CMK (cell line): ENCODE data around the gene ROBO2.
A peak's percentile ranks its signal among the peaks of the same experiment; 100 is the strongest.

Experiments used
- DNase-seq: peaks from one replicate; pipeline ENCODE4 v3.0.0-alpha.2; 2010; ENCODE audit warnings: low read depth

Gene ROBO2

DNA sequence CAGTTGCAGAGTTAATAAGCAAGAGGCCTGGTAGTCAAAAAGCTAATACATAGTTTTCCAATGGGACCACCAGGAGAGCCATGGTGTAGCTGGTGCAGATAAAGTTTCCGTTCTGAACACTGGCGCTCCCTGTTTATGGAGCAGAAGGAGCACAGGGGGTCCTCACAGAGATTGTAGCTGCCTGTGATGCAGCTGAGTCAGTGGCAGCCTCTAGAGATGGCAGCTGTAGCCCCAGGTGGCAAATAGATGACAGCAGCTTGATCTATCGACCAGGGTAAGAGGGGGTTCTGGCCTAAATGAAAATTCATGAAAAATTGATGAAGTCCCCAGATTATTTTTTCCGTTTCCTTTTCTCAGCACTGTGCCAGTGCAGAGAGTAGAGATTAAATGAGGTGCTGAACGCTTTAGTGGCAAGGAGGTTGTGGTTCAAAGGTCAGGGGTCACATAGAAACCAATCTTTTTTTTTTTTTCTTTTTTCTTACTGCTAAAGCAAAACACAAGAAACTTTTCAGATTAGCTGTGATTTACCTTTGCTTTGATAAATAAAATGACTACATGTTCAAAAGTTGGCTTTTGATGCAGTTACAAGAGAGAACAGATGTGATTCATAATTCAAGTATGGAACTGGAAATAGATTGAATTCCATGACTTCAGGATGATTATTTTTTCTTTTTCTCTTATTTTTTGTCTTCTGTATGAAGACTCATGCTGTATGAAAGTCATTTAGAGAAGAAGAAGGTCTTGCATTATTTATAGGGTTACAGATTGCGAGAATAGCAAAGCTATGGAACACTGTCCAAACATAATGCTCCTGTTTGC lies 63.3 kb downstream of the ROBO2 start:
- DNase-seq, result no peak

GRCh38 chr3:77122652-77123051 lies 82.8 kb downstream of the ROBO2 start:
- DNase-seq, result no peak

DNA sequence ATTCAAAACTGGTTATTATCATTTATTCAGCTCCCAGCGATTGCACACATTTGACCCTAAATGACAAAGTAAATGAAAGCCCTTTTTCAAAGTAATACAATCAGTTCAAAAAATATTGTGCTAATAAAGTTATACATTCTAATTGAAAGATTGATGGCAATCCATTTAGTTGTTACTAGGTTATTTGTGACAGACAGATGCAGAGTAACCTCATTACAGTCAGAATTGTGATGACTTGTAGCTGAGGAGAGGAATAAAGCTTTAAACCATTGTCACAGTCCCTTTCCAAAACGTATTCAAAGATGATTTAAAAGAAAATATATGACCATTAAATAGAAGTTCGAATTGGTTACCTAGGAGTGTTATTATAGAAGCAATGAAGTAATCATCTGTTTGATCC lies 86.1 kb downstream of the ROBO2 start:
- DNase-seq, result no peak

DNA sequence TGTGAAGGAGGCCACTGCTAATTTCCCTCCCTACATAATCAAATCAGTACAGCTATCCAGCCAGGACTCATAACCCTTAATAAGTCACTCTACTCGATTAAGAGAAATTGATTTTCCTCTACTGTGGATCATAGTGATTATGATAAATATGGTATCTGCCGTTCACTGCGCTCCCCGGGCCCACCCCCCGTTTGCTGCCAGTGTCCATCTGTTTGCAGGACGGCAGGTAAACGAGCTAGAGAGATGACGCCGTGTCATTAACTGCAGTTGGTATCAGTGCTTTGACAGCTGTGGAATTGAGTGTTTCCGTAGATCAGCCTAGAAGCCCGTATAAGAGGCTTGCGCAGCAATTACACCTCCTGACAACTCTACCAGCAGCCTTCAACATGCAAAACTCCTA lies 94.9 kb downstream of the ROBO2 start:
- DNase-seq, result no peak

- no peak for DNase-seq
These were observed 97.7 kb downstream of the ROBO2 start for GRCh38 chr3:77137559-77137958.

DNA sequence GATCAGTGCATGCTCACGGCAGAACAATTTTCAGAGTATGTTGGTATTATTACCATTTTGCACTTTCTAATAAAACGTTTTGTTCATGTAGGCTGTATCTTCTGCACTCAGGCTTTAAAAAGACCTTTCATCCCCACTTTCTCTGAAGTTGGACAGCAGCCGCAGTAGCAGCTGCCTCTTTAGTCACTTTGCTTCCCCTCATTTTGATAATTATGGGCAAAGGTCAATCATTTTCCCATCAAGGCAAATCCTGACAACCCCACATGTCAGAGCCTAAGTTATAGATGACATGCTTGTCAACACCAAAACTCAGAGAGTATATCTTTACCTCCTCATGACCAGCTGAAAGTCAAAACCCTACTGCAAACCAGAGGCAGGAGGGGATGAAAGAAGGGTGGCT lies 99.7 kb downstream of the ROBO2 start:
- DNase-seq, result no peak

DNA sequence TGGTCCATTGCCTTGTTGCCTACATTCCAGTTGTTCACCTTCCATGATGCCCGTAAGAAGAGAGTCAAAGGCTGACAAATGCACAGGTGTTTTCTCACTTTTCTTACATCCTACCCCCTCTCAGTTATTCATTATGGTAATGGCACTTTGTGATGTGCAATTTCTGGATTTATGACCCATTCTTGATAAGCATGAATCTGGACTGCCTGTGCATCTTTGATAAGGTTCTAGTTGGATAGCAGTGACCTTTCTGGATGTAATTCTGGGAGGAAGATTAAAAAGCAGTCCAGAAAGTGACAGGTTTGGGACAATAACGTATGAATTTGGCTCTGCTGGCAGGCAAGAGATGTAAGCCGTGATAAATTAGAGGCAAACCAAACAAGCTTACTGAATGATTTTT lies 101.5 kb downstream of the ROBO2 start:
- DNase-seq, result no peak

GRCh38 chr3:77142578-77142977 lies 102.7 kb downstream of the ROBO2 start:
- no peak for DNase-seq

- no peak for DNase-seq
These were observed 106.1 kb downstream of the ROBO2 start for GRCh38 chr3:77146004-77146403.

DNA sequence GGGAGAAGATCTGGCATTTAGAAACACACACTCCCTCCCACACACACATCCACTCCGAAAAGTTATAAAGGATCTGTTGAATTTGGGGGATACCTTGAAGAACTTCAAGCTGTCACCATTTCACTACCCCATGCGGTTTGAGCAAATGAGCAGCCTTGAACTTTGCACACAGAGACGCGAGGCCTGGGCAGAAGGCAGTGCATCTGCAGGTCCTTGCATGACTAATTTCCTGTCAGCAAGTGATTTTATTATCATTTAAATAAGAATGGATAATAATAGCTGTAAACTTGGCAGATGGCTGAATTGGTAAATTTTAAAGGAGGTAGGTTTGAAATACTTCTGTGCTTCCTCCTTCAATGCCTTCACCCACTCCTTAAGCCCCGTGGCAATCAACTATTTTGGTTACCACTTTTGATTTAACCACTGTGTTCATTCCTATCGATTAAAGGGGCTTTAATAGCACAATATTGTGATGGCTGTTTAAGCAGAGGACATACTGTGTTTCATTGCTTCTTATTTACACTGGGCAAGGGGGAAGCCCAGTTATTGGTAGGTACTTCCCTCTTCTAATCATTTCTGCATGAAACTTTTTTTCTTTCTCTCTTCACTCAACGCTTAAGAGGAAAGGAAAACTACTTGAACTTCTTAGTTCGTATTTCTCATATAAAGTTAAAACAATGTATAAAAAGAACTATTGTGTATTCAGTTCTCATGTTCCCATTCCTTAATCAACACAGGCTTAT lies 108.1 kb downstream of the ROBO2 start:
- DNase-seq, result no peak

DNA sequence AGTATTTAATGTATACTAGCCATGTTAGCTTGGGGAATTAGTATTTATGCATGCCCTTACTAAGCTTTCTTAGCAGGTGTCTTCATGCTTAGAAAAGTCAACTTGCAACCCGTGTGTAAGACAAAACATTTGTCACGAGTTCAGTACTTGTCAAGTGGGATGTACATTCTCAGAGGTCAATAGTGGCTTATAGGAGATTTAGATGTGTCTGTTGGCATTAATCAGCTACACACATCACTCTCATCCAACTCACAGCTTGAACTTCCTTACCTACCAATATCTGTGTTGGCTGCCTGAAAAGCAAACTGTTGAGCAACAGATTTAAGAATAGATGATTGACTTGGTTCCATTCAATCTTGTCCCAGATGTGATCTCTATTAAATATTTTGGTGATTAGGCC lies 109.5 kb downstream of the ROBO2 start:
- no peak for DNase-seq

GRCh38 chr3:77150028-77150427 lies 110.1 kb downstream of the ROBO2 start:
- DNase-seq, result no peak

DNA sequence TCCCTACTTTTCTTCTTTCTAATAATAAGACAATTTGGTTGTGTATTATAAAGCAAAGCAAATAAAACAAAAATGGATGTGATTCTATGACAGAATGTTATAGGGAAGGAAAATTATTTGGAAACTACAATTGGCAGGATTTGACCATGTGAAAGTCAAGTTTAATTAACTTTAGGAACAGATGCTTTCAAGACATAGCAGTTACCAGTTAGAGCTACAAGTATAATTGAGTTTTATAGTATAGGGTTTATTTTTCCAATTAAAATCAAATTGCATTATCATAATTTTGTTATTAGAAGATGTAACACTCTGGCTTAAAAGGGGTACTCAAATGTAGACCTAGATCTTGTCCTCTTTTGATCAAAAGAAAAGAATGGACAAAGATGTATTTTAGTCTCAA lies 110.9 kb downstream of the ROBO2 start:
- no peak for DNase-seq

GRCh38 chr3:77158730-77159581 lies 119.1 kb downstream of the ROBO2 start:
- no peak for DNase-seq

DNA sequence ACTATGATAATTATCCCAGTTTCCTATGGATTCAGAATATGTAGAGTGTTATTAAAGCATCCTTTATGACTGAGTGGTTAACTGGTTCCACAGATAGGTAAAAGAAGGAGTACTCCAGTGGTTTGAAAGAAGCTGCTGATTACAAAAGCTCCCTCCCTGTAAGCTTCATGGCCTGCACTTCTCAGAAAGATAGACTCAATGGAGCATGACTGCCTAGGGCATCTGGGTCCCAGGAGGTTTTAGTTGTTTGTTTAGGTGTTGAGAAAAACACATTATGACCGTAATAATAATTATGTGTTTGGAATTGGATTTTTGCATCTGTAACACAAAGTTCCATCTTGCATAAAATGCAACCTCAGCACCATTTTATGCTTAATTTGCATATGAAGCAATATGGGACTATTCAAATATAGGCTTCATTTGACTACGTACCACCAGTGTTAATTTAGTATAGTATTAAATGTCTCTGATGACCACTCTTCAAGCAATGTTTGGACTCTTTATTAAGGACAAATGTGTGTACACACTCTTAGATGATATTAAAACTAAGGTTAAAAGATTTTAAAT lies 121.1 kb downstream of the ROBO2 start:
- DNase-seq, result no peak

DNA sequence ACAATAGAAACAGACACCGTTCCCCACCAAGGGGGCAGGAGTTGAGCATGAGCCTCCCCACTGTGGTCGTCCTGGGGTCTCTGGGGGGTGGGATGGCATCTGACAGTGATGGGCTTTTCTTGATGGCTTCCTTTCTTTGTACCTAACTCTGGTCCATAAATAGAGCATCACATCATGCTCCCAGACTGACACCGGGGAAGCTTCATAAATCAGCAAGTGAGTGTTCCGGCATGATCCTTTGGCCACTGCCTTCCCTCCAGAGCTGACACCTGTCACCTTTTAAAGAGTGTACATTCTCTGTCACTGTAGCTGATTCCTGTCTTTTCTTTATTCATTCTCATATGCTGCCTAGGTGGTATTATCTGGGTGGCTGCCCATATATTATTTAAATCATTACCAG lies 129.9 kb downstream of the ROBO2 start:
- DNase-seq, result no peak

DNA sequence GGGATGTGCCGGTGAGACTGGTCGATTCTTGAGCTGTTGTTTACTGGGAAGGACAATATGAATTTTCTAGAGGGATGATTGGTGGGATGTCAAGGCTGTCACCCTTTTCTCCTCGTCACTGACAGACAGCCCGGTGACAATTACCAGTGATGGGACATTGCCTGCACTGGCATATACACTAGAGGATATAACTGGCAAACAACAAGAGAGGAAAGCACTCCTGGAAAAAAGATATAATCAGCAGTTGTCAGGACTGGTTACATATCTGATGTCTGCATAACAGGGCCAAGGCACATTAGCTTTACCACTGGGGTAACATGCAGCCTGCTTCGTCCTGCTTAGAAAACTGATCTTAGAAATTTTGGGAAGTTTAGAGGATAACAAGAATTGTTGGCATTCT lies 131.1 kb downstream of the ROBO2 start:
- no peak for DNase-seq

GRCh38 chr3:77179762-77180161 lies 139.9 kb downstream of the ROBO2 start:
- peak; percentile 68 for DNase-seq

DNA sequence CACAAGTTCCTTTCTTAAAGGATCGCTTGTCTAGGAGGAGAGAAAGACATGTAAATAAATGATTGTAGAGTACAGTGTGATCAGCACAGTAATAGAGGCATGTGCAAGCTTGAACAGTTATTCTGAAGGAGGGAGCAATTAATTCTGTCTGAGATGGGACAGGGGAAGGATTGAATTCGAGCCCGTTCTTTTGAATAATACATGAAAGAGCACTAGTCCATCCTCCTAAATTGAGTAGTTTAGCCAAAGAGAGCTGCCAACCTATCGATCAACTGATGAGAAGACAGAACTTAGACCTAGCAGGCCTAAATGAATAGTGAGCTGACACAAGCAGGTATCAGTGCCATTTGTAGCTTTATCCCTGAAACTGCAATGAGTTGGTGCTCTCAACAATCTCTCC lies 142.4 kb downstream of the ROBO2 start:
- DNase-seq, result no peak

DNA sequence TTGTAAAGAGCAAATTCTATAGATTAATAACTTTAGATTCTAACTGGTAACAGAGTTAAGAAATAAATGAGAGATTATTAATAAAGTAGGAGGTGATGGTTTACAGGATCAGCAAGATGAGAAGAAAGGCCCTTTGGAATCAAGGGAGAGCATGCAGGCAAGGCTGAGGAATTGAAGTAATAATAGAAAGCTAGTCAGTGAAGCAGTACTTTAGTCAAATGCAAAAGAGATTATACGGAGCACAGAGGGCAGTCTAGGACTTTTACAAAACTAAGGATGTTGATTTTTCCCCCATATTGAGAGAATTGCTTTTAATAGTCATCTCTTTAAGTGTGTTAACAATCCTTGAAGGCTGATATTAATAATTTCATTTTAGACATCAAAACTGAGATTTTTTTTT lies 146.4 kb downstream of the ROBO2 start:
- no peak for DNase-seq

GRCh38 chr3:77186728-77187127 lies 146.8 kb downstream of the ROBO2 start:
- no peak for DNase-seq

DNA sequence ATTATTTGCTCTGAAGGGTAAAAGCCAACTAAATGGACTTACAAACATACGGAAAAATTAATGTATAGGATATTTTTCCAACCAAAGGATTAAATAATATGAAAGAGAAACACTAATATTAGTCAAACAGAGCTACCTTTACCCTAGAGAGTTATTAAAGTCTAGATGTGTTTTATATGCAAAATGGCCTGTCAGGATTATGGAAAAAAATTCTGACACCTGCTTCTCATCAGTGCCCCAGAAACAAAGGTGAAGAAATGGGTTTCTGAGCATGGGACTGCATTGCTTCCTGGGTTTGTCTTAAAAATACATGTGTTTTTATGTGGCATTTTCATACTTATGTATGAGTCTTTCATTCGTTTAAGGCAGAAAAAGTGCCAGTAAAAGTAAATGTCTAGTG lies 148.3 kb downstream of the ROBO2 start:
- no peak for DNase-seq
